CD1c-positive myeloid dendritic cell (primary cell): ENCODE results near the gene MYRF.

Source experiments
- DNase-seq: peaks from one replicate; pipeline ENCODE4 v3.0.0-alpha.2; 2016; ENCODE audit errors: extremely low spot score

Gene MYRF

DNA sequence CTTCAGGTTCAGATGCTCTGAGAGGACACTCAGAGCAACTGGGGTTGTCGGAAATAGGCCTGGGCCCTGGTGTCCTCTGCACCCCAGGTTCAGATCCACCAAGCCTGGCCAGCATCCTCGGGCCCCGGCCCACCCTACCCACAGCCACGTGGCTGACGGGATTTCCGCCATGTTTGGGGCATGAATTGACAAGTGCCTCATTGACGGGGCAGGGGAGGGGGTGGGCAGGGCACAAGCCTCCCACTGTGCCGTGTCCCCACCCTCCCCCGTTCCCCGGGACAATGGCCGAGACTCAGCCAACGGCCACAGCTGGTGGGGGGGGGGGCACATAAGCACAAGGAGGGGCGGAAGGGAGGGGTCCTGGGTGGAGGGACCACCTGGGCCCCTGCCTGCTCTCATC is 8.5 kb downstream of the MYRF start:
- no peak for DNase-seq

DNA sequence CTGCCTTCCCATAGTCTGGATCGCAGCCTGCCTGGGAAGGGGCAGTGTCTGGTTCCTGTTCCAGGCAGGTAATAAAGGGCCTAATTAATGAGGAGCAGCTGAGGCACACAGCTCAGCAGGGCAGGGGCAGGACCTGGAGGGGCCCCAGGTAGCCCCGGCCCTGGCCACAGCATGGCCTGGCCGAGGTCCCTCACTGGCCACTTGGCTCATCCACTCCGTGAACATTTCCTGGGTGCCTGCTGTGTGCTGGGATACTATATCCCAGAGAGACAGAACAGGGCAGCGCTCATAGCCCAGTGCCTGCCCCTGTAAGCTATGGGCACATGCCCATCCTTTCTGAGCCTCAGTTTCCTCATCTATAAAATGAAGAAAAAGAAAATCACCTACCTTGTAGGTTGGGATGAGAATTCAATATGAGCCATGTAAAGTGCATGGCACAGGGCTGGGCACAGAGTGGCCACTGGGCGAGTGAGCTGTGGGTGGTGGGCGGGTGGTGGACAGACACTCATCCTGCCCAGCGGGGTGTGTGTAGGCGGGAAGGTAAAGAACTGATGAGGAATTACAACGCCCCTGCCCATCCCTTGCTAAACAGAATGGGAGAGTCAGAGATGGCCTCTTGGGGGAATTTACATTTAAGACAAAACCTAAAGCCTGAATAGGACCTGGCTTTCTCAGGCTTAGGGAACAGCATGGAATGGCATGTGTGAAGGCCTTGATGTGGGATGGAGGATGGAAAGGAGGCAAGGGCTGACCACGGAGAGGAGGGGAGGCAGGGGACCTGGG is 9.2 kb downstream of the MYRF start:
- DNase-seq, result peak; percentile 18

DNA sequence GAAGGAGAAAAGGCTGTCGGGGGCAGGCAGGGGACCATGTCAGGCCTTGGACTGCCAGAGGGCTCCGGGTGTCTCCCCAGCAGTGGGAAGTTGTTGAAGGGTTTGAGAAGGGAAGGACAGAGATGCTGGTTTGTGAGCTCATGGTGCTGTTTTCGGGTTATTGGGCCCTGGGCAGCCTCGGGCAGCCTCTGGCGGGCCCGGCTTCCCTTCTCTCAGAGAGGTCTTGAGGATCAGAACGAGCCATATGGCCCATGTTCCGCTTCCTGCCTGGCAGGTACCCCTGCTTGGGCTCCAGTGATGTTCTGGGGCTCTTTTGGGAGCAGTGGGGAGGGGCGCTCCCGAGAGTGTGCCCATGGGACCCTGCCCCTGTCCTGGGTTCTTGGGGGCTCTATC is 9.8 kb downstream of the MYRF start:
- no peak for DNase-seq

DNA sequence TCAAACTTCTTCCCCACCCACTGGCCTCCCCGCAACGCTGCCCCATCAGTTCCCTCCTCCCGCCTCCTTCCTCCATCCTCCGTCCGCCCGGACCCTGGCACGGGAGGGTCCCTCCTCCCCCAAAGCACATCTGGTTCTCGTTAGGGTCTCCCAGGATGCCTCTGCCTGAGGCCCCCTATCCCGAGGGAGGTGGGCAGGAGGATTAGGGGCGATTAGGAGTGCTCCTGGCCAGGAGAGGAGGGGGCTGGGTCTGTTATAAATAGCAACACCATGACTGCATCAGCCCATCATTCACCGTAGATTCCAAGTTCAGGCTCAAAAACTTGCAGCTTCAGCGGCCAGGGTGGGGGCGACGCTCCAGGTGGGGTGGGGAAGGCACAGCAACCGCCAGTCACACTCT is 10.4 kb downstream of the MYRF start:
- DNase-seq, result no peak

DNA sequence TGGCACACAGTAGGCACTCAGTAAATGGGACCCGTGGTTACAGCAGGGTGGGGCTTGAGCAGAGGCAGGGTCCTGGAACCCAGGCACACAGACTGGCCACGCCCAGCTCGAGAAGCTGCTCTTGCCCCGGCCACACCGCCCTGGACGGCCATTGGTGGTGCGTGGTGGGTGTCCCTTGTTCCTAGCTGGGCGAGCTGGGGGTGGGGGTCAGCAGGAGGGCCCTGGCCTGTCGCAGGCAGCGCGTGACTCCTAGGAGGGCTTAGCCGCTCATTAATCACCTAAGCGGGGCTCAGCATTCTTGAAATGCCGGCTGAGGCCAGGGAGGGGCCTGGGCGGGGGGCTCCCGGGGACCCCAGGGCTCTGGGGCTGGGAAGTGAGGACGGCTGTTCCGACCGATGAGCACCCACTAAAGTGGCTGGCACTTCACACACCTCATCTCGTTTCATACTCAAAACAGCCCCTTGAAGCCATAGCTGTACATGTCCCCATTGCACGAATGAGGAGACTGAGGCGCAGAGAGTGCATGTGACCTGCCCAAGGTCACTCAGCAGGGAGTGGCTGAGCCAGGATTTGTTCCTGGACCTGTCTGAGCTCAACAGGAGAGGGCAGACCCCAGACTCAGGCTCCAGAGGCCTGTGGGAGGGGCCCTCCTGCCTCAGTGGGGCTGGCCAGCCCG is 11.6 kb downstream of the MYRF start:
- no peak for DNase-seq

DNA sequence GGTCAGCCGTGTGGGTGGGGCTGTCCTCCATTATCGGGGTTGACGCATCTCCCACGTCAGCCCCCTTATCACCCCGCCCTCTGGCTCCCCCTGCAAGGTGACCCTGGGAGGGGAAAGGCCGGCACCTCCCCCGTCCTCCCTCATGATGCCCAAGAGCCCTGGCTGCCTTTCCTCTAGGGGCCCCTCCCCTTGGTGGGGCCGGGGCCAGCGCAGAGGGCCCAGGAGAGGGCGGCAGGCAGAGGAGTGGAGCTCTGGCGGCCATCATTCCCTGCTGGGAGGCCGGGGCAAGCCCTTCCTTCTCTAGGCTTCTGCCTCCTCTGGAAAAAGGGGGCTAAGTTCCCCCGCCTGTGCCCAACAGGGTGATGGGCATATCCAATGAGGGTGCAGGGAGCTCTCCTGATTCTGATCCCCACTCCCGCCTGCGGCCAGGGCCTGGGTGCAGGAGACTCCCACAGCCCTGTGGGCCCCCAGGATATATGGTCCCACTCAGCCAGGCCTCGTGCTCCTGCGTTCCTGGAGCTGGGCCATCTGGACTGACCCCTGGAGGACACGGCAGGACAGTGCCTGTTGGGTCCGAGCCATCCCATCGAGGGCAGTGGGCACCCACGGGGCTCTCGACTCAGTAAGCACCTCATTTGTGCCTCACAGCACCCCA is 12.3 kb downstream of the MYRF start:
- no peak for DNase-seq

DNA sequence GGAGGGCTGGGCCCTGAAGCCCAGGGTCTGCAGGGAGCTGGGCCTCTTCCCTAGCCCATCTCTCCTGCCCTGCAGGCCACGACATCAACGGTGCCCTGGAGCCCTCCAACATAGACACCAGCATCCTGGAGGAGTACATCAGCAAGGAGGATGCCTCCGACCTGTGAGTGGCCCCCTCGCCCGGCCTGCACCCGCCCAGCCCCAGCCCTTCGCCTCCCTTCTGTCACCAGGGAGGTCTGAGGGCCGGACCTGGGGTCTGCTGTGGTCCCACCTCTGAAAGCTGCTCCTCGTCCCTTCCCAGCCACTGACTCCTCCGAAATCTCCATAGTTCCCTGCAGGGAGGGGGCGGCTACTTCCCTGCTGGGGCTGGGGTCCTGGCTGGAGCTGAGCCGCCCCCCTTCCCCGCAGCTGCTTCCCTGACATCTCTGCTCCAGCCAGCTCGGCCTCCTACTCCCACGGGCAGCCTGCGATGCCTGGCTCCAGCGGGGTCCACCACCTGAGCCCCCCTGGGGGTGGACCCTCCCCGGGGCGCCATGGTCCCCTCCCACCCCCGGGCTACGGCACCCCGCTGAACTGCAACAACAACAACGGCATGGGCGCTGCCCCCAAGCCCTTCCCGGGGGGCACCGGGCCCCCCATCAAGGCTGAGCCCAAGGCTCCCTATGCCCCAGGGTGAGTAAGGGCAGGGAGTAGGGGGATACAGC is 13.3 kb downstream of the MYRF start:
- no peak for DNase-seq

DNA sequence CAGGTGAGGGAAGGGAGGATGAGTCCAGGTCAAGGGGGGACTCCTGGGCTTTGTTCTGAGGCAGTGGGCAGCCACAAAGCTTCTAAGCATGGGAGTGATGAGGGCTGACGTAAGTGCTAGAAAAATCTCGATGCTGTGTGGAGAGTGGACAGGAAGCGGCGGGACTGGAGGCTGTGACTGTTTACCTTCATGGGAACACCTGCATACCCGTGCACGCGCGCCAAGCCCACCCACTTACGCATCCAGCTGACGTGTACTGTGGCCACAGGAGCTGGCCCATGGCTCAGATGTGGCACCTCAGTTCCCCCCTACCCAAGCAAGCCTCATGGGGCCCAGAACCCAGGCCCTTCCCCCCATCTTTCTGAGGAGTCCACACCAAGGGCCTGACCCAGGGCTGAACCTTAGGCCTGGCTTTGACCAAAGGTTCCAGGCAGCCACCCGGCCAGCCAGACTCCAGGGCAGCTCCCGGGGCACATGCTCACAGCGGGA is 14.0 kb downstream of the MYRF start:
- DNase-seq, result no peak

DNA sequence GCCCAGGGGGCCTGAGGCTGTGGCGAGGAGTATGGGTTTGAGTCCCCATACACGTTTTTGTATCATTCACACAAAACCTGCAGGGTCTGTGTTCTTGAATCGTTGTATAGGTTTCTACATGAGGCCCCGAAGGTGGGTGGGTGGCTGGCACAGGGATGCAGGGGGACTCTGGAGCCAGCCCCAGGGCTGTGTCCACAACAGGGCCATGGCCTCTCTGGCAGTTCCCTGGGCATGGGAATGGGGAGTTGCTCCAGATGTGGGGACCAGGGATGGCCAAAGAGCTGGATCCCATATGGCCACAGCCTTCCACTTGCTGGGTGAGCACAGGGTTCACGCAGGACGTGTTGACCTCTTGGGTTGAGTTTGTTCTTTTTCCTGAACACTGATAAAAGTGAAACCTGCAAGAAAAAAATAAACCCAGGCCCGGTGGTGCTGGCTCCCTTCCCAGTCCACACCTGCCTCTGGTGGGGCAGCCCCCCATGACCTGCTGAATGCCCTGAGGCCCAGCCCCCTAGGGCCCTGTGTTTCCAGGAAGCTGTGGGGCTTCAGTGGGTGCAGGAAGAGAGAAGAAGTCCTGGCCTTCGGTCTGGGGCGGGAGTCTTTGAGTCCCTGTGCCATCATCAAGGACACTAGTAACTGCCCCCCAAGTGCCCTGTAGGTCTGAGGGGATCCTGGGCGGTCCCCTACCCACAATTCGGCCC is 16.1 kb downstream of the MYRF start:
- DNase-seq, result no peak

DNA sequence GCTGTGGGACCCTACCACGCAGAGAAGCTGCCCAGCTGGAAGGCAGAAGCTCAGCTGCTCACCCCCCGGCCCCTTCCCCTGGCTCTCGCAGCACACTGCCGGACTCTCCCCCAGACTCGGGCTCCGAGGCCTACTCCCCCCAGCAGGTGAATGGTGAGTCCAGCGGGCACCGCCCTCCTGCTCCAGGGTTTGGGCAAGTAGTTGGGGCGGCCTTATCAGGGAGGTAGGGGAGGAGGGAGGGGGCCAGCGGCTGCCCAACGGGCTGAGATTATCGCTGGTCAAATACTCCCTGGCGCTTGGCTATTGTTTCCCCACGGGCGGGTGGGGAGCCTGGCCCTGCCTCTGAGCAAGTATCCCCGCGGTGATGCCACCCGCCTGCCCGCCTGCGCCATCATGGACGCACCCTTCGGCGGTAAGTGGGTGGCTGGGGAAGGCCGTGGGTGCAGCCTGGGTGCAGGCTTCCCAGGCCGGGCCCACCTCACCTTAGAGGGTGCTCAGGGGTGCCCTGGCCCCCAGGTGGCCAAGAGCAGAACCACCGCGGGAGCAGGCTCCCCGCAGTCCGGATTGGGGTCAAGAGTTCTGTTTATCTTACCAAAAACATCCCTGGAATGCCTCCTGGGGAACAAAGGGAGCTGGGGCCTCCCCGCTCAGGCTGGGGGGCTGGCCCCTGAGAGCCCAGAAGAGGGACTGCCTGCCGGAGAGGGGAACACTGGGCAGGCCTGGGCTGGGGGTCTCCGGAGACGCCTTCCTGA is 16.9 kb downstream of the MYRF start:
- DNase-seq, result no peak

DNA sequence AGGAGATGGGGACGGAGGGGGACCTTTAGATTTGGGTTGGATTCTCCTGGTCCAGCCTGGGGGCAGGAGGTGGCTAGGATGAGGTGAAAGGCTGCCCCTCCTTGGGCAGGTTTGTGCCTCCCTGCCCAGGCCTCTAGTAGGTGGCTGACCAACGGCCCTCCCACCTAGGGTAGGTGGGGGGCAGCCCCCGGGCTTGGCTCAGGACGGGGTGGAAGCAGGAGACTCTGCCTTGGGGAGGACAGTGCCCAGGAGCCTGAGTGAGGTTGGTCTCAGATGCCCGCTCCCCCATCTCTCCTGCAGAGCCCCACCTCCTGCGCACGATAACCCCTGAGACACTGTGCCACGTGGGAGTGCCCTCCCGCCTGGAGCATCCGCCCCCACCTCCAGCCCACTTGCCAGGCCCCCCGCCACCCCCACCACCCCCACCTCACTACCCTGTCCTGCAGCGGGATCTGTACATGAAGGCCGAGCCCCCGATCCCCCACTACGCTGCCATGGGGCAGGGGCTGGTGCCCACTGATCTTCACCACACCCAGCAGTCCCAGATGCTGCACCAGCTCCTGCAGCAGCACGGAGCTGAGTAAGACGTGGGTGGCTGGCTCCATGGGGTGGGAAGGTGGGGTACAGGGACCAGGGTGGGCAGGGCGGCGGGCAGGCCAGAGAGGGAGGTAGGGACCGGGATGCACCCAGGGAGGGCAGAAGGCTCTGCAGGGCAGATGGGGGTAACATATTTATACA is 17.7 kb downstream of the MYRF start:
- no peak for DNase-seq

DNA sequence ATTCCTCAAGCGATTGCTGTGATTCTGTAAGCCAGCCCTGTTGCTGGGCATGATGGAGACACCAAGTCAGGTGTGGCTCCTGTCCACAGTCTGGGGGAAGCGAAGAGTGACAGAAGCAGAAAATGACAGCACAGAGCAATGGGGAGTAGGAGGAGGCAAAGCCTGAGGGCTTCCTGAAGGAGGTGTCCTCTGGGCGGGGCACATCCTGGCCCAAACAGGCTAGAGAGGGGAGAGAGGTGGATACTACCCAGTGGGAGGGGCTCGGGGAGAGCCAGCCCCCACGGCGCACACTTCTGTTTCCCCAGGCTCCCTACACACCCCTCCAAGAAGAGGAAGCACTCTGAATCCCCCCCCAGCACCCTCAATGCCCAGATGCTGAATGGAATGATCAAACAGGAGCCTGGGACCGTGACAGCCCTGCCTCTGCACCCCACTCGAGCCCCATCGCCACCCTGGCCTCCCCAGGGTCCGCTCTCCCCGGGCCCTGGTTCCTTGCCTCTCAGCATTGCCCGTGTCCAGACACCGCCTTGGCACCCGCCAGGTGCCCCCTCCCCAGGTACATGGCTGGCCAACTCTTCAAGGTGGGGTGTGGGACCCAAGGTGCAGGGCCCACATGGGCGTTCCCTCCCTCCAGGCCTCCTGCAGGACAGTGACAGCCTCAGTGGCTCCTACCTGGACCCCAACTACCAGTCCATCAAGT is 18.9 kb downstream of the MYRF start:
- peak; percentile 12 for DNase-seq

DNA sequence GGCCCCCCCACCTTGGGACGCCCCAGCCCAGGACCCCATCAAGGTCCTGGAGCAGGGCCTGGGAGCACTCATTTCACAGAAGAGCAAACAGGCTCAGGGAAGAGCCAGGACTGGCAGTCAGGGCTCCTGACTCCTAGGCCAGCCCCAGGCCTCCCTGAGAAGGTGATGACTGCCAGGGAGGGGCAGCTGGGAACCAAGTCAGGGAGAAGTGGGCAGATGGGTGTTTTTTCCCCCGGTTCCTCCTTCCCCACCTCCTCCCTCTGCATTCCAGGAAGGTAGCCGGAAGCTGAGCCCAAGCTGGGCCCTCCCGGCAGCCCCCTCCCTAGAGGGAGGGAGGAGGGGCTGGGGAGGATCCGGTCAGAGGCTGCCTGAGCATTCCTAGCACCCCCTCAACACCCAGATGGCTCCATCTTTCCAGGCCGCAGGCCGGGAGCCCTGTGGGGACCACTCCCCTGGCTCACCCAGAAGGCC is 19.6 kb downstream of the MYRF start:
- no peak for DNase-seq

DNA sequence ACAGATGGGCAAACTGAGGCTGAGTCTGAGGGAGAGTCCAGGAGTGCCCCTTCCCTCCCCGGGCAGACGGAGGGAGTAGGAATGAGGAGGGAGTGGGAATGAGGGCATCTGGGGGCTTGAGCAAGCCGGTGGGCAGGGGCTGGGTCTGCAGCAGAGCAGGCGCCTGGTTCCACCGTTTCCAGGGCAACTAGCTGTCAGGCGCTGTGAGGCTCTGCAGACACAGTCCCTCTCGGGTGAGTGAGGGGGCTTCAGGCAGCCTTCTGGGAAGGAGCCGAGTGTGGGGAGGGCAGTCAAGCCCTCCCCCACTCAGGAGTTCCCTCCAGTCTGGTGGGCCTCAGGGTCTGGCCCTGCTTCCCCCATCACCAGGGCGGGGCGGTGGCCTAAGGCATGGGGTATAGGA is 20.9 kb downstream of the MYRF start:
- DNase-seq, result no peak

DNA sequence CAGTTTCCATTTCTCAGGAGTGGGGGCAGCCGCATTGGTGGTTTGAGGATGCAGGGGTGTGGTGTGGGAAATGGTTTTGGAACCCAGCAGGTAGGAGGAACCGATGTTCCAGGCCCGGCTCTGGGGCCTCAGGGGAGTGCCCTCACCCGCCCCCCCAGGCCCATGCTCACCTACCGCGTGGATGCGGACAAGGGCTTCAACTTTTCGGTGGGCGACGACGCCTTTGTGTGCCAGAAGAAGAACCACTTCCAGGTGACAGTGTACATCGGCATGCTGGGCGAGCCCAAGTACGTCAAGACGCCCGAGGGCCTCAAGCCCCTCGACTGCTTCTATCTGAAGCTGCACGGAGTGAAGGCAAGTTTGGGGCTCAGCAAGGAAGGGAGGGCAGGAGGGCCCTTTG is 21.4 kb downstream of the MYRF start:
- DNase-seq, result no peak

DNA sequence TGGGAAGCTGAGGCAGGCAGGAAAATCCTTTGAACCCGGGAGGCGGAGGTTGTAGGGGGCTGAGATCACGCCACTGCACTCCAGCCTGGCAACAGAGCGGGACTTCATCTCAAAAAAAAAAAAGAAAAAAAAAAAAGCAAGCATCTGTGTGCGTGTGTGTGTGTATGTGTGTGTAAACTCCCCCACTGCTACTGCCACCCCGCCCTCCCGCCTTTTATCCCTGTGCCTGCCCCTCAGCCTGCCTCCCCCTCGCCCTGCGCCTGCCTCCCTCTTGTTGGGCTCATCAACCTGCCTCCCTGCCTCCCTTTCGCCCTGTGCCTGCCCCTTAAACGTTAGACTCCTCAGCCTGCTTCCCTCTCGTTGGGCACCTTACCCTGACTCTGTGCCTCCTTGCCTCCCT is 22.0 kb downstream of the MYRF start:
- DNase-seq, result no peak

DNA sequence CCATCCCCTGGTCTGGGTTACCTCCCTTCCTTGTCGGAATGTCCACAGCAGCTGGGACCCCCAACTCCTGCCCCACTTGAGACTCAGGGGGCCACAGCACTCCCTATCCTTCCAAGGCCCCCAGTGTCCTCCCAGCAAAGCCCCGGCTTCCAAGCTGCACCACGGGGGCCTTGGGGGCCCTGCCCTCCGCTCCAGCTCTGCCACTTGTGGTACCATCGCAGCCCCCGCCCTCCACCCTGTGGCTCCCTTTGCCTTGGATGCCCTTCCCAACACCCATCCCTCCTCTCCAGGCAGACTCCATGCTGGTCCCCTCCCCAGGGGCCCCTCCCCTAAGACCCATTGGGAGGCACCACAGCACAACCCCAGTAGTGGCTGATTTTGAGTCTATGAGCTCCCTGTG is 22.7 kb downstream of the MYRF start:
- no peak for DNase-seq

DNA sequence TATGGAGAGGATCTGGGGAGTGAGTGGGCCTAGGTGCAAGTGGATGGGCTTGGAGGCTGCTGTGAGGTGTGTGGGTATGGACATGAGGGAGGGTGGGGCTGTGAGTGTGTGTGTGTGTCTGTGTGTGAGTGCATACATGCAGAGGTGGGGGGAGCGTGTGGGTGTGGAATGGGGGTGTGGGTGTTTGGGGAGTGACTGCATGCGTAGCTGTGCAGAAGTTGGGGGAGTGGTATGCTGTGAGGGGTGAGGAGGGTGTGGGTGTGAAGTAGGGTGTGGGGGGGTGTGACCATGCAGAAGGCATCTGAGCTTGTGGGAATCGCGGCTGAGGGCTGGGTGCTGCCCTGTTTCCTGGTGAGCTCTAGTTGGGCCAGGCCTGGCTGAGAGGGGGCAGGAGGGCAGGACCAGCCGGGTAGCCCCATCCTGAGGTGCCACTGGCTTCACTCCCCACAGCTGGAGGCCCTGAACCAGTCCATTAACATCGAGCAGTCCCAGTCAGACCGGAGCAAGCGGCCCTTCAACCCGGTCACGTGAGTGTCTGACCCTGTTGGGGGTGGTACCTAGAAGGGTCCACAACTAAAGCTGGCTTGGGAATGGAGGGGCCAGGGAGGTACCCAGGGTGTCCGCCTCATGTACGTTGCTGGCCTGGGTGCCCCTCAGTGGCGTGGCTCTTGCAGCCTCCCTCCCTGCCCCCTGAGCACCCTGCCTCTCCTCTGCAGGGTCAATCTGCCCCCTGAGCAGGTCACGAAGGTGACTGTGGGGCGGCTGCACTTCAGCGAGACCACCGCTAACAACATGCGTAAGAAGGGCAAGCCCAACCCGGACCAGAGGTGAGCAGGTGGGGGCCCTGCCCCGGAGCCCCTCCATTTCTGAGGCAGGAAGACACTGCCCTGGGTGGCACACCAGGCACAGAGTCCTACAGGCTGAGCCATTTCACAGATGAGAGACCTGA is 23.4 kb downstream of the MYRF start:
- no peak for DNase-seq
